Suprapubic skin (tissue), 4 donors: Measurements from ENCODE around the gene CC2D1A.

ENCODE experiments used
- CTCF ChIP-seq, 2 donors: fragments of 200-600 bp in 1 of 2; fragments of 450-650 bp in 1 of 2; sonication (generic) in 1 of 2; IDR thresholded peaks; one replicate each; pipeline ENCODE4 v1.5.1; 2016 to 2019; ENCODE audit warnings: antibody characterized with exemption in 2 of 2, mild to moderate bottlenecking in 1 of 2, moderate library complexity in 1 of 2
- EP300 ChIP-seq: sonication (generic); formaldehyde crosslinking; IDR thresholded peaks from one replicate; pipeline ENCODE4 v1.6.1; 2017; ENCODE audit warnings: antibody characterized with exemption
- POLR2A ChIP-seq, 2 donors: fragments of 450-650 bp; IDR thresholded peaks; one replicate each; pipeline ENCODE4 v1.6.1; 2017; ENCODE audit warnings: antibody characterized with exemption in 2 of 2, mild to moderate bottlenecking in 2 of 2, moderate library complexity in 2 of 2
- POLR2AphosphoS5 ChIP-seq, 3 donors: sonication (generic); formaldehyde crosslinking; IDR thresholded peaks; one replicate each; pipeline ENCODE4 v1.6.1; 2017; ENCODE audit warnings: antibody characterized with exemption in 3 of 3

DNA sequence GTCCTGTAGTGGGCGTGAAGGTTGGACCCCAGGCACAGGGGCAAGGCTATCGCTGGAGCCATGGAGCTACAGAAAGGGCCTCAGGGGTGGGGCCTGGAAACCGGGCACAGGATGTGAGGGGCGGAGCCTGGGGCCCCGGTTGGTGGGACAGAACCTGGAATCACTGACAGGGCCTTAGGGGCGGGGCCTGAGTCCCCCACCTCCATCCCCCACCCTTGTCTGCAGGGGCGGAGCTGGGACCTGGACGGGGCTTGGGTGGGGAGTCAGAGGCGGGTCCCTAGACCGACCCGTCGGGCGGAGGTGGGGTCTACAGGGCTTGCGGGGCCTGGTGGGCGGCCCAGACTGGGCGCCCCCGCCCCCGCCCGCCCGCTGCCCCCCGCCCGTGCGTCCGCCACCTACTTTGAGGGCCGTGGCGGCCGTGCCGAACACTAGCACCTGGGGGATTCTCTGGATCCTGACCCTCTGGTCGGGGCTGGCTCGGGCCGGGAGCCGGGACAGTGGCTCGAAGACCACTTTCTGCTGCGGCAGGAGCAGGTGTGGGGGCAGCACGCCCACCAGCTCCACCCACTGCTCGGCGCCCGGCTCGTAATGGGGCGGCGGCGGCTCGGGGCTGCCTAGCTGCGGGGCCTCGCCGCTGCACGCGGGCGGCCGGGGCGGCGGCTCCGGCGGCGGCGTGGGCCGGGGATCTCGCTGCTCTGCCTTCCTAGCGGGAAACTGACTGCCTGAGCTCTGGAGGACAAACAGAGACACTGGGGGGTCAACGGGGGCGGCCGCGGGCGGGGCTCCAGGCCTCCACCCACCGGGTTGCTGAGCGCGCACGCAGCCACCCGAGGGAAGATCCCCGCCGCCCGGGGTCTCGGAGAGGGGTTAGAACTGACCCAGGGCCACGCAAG, 72.6 kb downstream of the CC2D1A start:
- TF ChIP-seq POLR2AphosphoS5 (IDR thresholded peaks at IDR 0.05) (no peak), CTCF (IDR thresholded peaks at IDR 0.05) (no peak), POLR2A (IDR thresholded peaks at IDR 0.05) (no peak), EP300 (no peak)
